OCI-M2 (cell line): ENCODE data around the gene EVA1C.
"Not testable (repeated sequence)": the region's sequence is repeated elsewhere in the genome, so short reads cannot be mapped to it uniquely, and the experiment has no call there.

Source experiments
- DNase-seq: peaks from one replicate; lab custom pipeline; 2025; ENCODE audit not compliant: unreplicated experiment; lab: John Stamatoyannopoulos, UW

The EVA1C gene

GRCh38 chr21:32558106-32558505 lies 145.6 kb downstream of the EVA1C start:
- no peak for DNase-seq

- DNase-seq = no peak
Measured at GRCh38 chr21:32559006-32559610, 146.6 kb downstream of the EVA1C start.

- no peak for DNase-seq
Measured at GRCh38 chr21:32560896-32561295, 148.4 kb downstream of the EVA1C start.

GRCh38 chr21:32561476-32561875 lies 149.0 kb downstream of the EVA1C start:
- not testable (repeated sequence) for DNase-seq

GRCh38 chr21:32562426-32562825 lies 149.9 kb downstream of the EVA1C start:
- DNase-seq = no peak

- no peak for DNase-seq
Measured at GRCh38 chr21:32562915-32563314, 150.4 kb downstream of the EVA1C start.
